NT2/D1 (cell line): ENCODE data around the gene CDH24.

ENCODE experiments used
- SUZ12 ChIP-seq: IDR thresholded peaks from 2 replicates; pipeline ENCODE4 v1.6.1; 2011; ENCODE audit not compliant: insufficient read length, insufficient read depth; ENCODE audit errors: extremely low read depth
- YY1 ChIP-seq: IDR thresholded peaks from 2 replicates; pipeline ENCODE4 v1.6.1; 2011; ENCODE audit not compliant: insufficient read length, insufficient read depth

- no peak for TF ChIP-seq YY1
- TF ChIP-seq SUZ12 = no peak
Measured at GRCh38 chr14:23033251-23033727, 24.0 kb downstream of the CDH24 start.
